Keratinocyte (primary cell): ENCODE results near the gene SLC2A5. TPM values are rescaled to one million over a fixed set of nuclear protein-coding genes. Genes with fewer than 3 reads are reported as not detected.
"Not testable (repeated sequence)": the region's sequence is repeated elsewhere in the genome, so short reads cannot be mapped to it uniquely, and the experiment has no call there.

Source experiments
- DNase-seq: peaks from one replicate; pipeline ENCODE4 v3.0.0-alpha.2; 2011; ENCODE audit warnings: low read depth, missing footprints, low spot score
- FAIRE-seq: peaks from 2 replicates; lab custom pipeline; 2011; peaks lifted over from hg19 to GRCh38; lab: Jason Lieb, UNC
- H2AFZ ChIP-seq: 2 replicates; pipeline ENCODE4 v1.6.0; 2012; ENCODE audit warnings: low read length, control low read depth, inconsistent platforms; ENCODE audit not compliant: control insufficient read depth
- H3K27ac ChIP-seq: 2 replicates; pipeline ENCODE4 v1.5.1; 2011; ENCODE audit warnings: low read length; ENCODE audit not compliant: control insufficient read depth, insufficient read depth
- H3K27me3 ChIP-seq: 3 replicates; pipeline ENCODE4 v1.6.0; 2011; ENCODE audit warnings: low read length; ENCODE audit not compliant: control insufficient read depth, insufficient read depth; ENCODE audit errors: extremely low read depth
- H3K36me3 ChIP-seq, 2 experiments: 2 replicates in 1 of 2; 3 replicates in 1 of 2; pipeline ENCODE4 v1.5.1; 2011; ENCODE audit warnings: low read length in 2 of 2, mild to moderate bottlenecking in 1 of 2; ENCODE audit not compliant: control insufficient read depth in 2 of 2, insufficient read depth in 2 of 2; ENCODE audit errors: extremely low read depth in 1 of 2
- H3K4me1 ChIP-seq: 3 replicates; pipeline ENCODE4 v1.5.1; 2011; ENCODE audit warnings: low read length; ENCODE audit not compliant: control insufficient read depth, insufficient read depth; ENCODE audit errors: extremely low read depth
- H3K4me2 ChIP-seq: 3 replicates; pipeline ENCODE4 v1.6.0; 2011; ENCODE audit warnings: low read depth, low read length; ENCODE audit not compliant: control insufficient read depth, insufficient read depth; ENCODE audit errors: extremely low read depth
- H3K4me3 ChIP-seq, 3 experiments: fragments of 200-600 bp in 1 of 3; sonication (generic) in 1 of 3; 2 replicates in 2 of 3; 3 replicates in 1 of 3; pipeline ENCODE4 v1.5.1; 2011 to 2016; ENCODE audit warnings: low read length in 3 of 3, mild to moderate bottlenecking in 3 of 3, control low read depth in 2 of 3, inconsistent platforms in 1 of 3, low read depth in 1 of 3, mixed read lengths in 1 of 3, mixed run types in 1 of 3, moderate library complexity in 1 of 3; ENCODE audit not compliant: control insufficient read depth in 2 of 3, insufficient read depth in 2 of 3; ENCODE audit errors: extremely low read depth in 1 of 3
- H3K79me2 ChIP-seq: 2 replicates; pipeline ENCODE4 v1.6.0; 2012; ENCODE audit warnings: low read length; ENCODE audit not compliant: control insufficient read depth, insufficient read depth
- H3K9ac ChIP-seq: 3 replicates; pipeline ENCODE4 v1.6.0; 2011; ENCODE audit warnings: low read length; ENCODE audit not compliant: control insufficient read depth, insufficient read depth; ENCODE audit errors: extremely low read depth
- H3K9me1 ChIP-seq: 3 replicates; pipeline ENCODE4 v1.6.0; 2011; ENCODE audit warnings: low read length; ENCODE audit not compliant: control insufficient read depth, insufficient read depth; ENCODE audit errors: extremely low read depth
- H3K9me3 ChIP-seq: 2 replicates; pipeline ENCODE4 v1.5.1; 2012; ENCODE audit warnings: low read depth, low read length; ENCODE audit not compliant: control insufficient read depth
- H4K20me1 ChIP-seq: 3 replicates; pipeline ENCODE4 v1.6.0; 2011; ENCODE audit warnings: low read length; ENCODE audit not compliant: control insufficient read depth, insufficient read depth; ENCODE audit errors: extremely low read depth
- CTCF ChIP-seq, 3 experiments: IDR thresholded peaks in 1 of 3; conservative IDR thresholded peaks in 1 of 3; optimal IDR thresholded peaks in 1 of 3; 2 replicates in 2 of 3; 3 replicates in 1 of 3; pipeline versions ENCODE3 to v1.5.1; 2011; ENCODE audit warnings: low read length in 3 of 3, mild to moderate bottlenecking in 3 of 3, moderate library complexity in 2 of 3, control low read depth in 1 of 3, inconsistent platforms in 1 of 3; ENCODE audit not compliant: insufficient read depth in 2 of 3; ENCODE audit errors: extremely low read depth in 1 of 3
- EZH2 ChIP-seq: IDR thresholded peaks from one replicate; pipeline ENCODE4 v1.6.1; 2012; ENCODE audit warnings: inconsistent platforms, mild to moderate bottlenecking, low read length, moderate library complexity
- dilution Hi-C: fragments of 300-500 bp; cut with MboI; formaldehyde crosslinking; loops from one replicate; pipeline ENCODE4 v1.7.0; 2020; ENCODE audit warnings: low sequenced_read_pairs; ENCODE audit not compliant: extremely low pct_ligation_motif_present
- polyA plus RNA-seq, 5 experiments: library from polyadenylated mRNA; depleted of rRNA in 3 of 5; stranded (reverse) in 3 of 5; stranded (forward) in 1 of 5; unstranded in 1 of 5; fragments of >200 nt; gene quantifications; 1 replicate in 1 of 5; 2 replicates in 3 of 5; 3 replicates in 1 of 5; pipeline versions ENCODE4 v1.2.1 to v1.2.3, GENCODE V29; 2011 to 2012; ENCODE audit warnings: missing spikeins in 2 of 5, low read depth in 1 of 5, low replicate concordance in 1 of 5

Gene SLC2A5
- polyA plus RNA-seq, 1 donor (not counting 4 experiments of a cell fraction or from before 2014, with no cell fraction given): 0.77 TPM

- H3K79me2 ChIP-seq: no peaks in the 10 kb centered on the region
- H3K27me3 ChIP-seq: no peaks in the 10 kb centered on the region
- H3K4me3 ChIP-seq: no peak overlapping the region
- no peak overlapping the region for H2AFZ ChIP-seq
- no peak for DNase-seq
- H3K9ac ChIP-seq: no peak overlapping the region
- no peak for FAIRE-seq
- TF ChIP-seq CTCF (optimal IDR thresholded peaks at IDR 0.05 in 1 of 3, IDR thresholded peaks at IDR 0.05 in 1 of 3, conservative IDR thresholded peaks at IDR 0.05 in 1 of 3; ENCODE audit: extremely low read depth in 1 of 3, insufficient read depth in 2 of 3, low read length in 3 of 3) (peak; percentile 77 to 89 (median 78)), EZH2 (no peak)
- no peaks in the 10 kb centered on the region for H3K9me1 ChIP-seq
- H3K4me1 ChIP-seq: no peaks in the 10 kb centered on the region
- no peak overlapping the region for H3K27ac ChIP-seq
- no peaks in the 10 kb centered on the region for H3K36me3 ChIP-seq
- H3K9me3 ChIP-seq: no peaks in the 10 kb centered on the region
- H3K4me2 ChIP-seq: no peak overlapping the region
- no peaks in the 10 kb centered on the region for H4K20me1 ChIP-seq
- dilution Hi-C loops: no loop called here
Measured at GRCh38 chr1:9004700-9005394, 64.6 kb downstream of the SLC2A5 start.

GRCh38 chr1:9004031-9004699, 65.3 kb downstream of the SLC2A5 start:
- FAIRE-seq (no peak), DNase-seq (no peak)
- Histone ChIP-seq H3K4me2 (no peak overlapping the region), H2AFZ (no peak overlapping the region), H3K36me3 (no peaks in the 10 kb centered on the region), H3K4me1 (no peaks in the 10 kb centered on the region), H3K4me3 (no peak overlapping the region), H3K79me2 (no peaks in the 10 kb centered on the region), H3K27me3 (no peaks in the 10 kb centered on the region), H4K20me1 (no peaks in the 10 kb centered on the region), H3K9me1 (no peaks in the 10 kb centered on the region), H3K9ac (no peak overlapping the region), H3K9me3 (no peaks in the 10 kb centered on the region), H3K27ac (no peak overlapping the region)
- TF ChIP-seq EZH2 (no peak), CTCF (optimal IDR thresholded peaks at IDR 0.05 in 1 of 3, IDR thresholded peaks at IDR 0.05 in 1 of 3, conservative IDR thresholded peaks at IDR 0.05 in 1 of 3; ENCODE audit: extremely low read depth in 1 of 3, insufficient read depth in 2 of 3, low read length in 3 of 3) (no peak)
- dilution Hi-C loops: no loop called here

- H3K4me3 ChIP-seq, H3K9ac ChIP-seq, H4K20me1 ChIP-seq, H3K9me1 ChIP-seq, H2AFZ ChIP-seq, FAIRE-seq, H3K79me2 ChIP-seq, H3K4me2 ChIP-seq, H3K36me3 ChIP-seq, H3K9me3 ChIP-seq, DNase-seq, H3K27ac ChIP-seq, H3K4me1 ChIP-seq, H3K27me3 ChIP-seq, dilution Hi-C loops: not testable (repeated sequence)
Measured at GRCh38 chr1:9002215-9002560, 67.2 kb downstream of the SLC2A5 start.
